ENCODE results near the gene CACNA1C. TPM values are rescaled to one million over a fixed set of nuclear protein-coding genes. Genes with fewer than 3 reads are reported as not detected.

Gene CACNA1C
- total RNA-seq, 1 experiment from 2014 or later, result 0.57 TPM

GRCh38 chr12:2501464-2502191, 448.8 kb downstream of the CACNA1C start:
- DNase-seq (ENCODE audit: low read depth), result no peak

- no peak for DNase-seq (ENCODE audit: low read depth)
These were observed 450.2 kb downstream of the CACNA1C start for GRCh38 chr12:2503036-2503435.

GRCh38 chr12:2503762-2504161, 451.0 kb downstream of the CACNA1C start:
- DNase-seq (ENCODE audit: low read depth), result no peak

GRCh38 chr12:2504577-2504976, 451.8 kb downstream of the CACNA1C start:
- DNase-seq (ENCODE audit: low read depth), result no peak

GRCh38 chr12:2507814-2508213, 455.0 kb downstream of the CACNA1C start:
- DNase-seq (ENCODE audit: low read depth), result no peak

- no peak for DNase-seq (ENCODE audit: low read depth)
These were observed 456.4 kb downstream of the CACNA1C start for GRCh38 chr12:2509137-2509536.

- DNase-seq (ENCODE audit: low read depth), result no peak
These were observed 457.3 kb downstream of the CACNA1C start for GRCh38 chr12:2510045-2510444.

GRCh38 chr12:2513141-2514037, 460.6 kb downstream of the CACNA1C start:
- DNase-seq (ENCODE audit: low read depth), result no peak

GRCh38 chr12:2514038-2514340, 461.2 kb downstream of the CACNA1C start:
- DNase-seq (ENCODE audit: low read depth), result no peak

GRCh38 chr12:2520722-2521246, 468.0 kb downstream of the CACNA1C start:
- no peak for DNase-seq (ENCODE audit: low read depth)

GRCh38 chr12:2523317-2523716, 470.5 kb downstream of the CACNA1C start:
- no peak for DNase-seq (ENCODE audit: low read depth)

- no peak for DNase-seq (ENCODE audit: low read depth)
These were observed 471.1 kb downstream of the CACNA1C start for GRCh38 chr12:2523844-2524243.

GRCh38 chr12:2526371-2526770, 473.6 kb downstream of the CACNA1C start:
- DNase-seq (ENCODE audit: low read depth), result no peak

GRCh38 chr12:2528001-2528400, 475.2 kb downstream of the CACNA1C start:
- no peak for DNase-seq (ENCODE audit: low read depth)

- no peak for DNase-seq (ENCODE audit: low read depth)
These were observed 477.0 kb downstream of the CACNA1C start for GRCh38 chr12:2529807-2530206.

- DNase-seq (ENCODE audit: low read depth), result no peak
These were observed 478.6 kb downstream of the CACNA1C start for GRCh38 chr12:2531371-2531770.

- DNase-seq (ENCODE audit: low read depth), result no peak
These were observed 480.2 kb downstream of the CACNA1C start for GRCh38 chr12:2533036-2533435.

- DNase-seq (ENCODE audit: low read depth), result no peak
These were observed 482.9 kb downstream of the CACNA1C start for GRCh38 chr12:2535583-2536204.

- no peak for DNase-seq (ENCODE audit: low read depth)
These were observed 483.9 kb downstream of the CACNA1C start for GRCh38 chr12:2536724-2537123.

GRCh38 chr12:2537868-2538541, 485.2 kb downstream of the CACNA1C start:
- no peak for DNase-seq (ENCODE audit: low read depth)

- DNase-seq (ENCODE audit: low read depth), result no peak
These were observed 487.2 kb downstream of the CACNA1C start for GRCh38 chr12:2539938-2540337.

- DNase-seq (ENCODE audit: low read depth), result no peak
These were observed 487.8 kb downstream of the CACNA1C start for GRCh38 chr12:2540535-2540941.
